Stomach (tissue), 8 donors: ENCODE data around the gene C1QTNF9B. TPM values are rescaled to one million over a fixed set of nuclear protein-coding genes. Genes with fewer than 3 reads are reported as not detected.

Source experiments
- polyA plus RNA-seq, 3 donors: library from polyadenylated mRNA; stranded (reverse); fragments of 200-250 nt; gene quantifications; one replicate each; pipeline ENCODE4 v1.2.3, GENCODE V29; 2013
- total RNA-seq, 5 donors: library from RNA; depleted of rRNA; stranded (reverse); fragments of >200 nt; gene quantifications; one replicate each; pipeline versions ENCODE4 v1.1.0 to v1.2.3, GENCODE V29; 2014 to 2016
- donor health status: healthy with polysubstance abuse.
- donor health status: Bipolar disorder and iron deficiency.
- donor health status: healthy.

The C1QTNF9B gene
- total and polyA plus RNA-seq, 8 donors = not detected

Other genes starting within 250 kb of the C1QTNF9B start
- 10 to 100 TPM in 3 of 5 donors, 1 to 10 TPM in 2; 1.2 to 43.2 (median 22.2) TPM for gene MIPEP, start 8.1 kb downstream of the C1QTNF9B start, total RNA-seq
- gene MIPEP, start 8.1 kb downstream of the C1QTNF9B start, polyA plus RNA-seq = 10 to 100 TPM; 14.2 to 16.0 (median 14.3) TPM